Measurements from ENCODE around the gene CREG1.
A peak's percentile ranks its signal among the peaks of the same experiment; 100 is the strongest.
"Not testable (repeated sequence)": the region's sequence is repeated elsewhere in the genome, so short reads cannot be mapped to it uniquely, and the experiment has no call there.

Gene CREG1

GRCh38 chr1:167563579-167564246, 10.2 kb upstream of the CREG1 start:
- no peak for DNase-seq (ENCODE audit: low read depth)

GRCh38 chr1:167562702-167563101, 9.1 kb upstream of the CREG1 start:
- DNase-seq (ENCODE audit: low read depth): no peak

- no peak for DNase-seq (ENCODE audit: low read depth)
Observed at GRCh38 chr1:167561753-167562152, 8.2 kb upstream of the CREG1 start.

GRCh38 chr1:167555971-167556714, 2.6 kb upstream of the CREG1 start:
- DNase-seq (ENCODE audit: low read depth): peak; percentile 54

GRCh38 chr1:167555072-167555471, 1.5 kb upstream of the CREG1 start:
- DNase-seq (ENCODE audit: low read depth): not testable (repeated sequence)

- DNase-seq (ENCODE audit: low read depth): no peak
Observed at GRCh38 chr1:167554028-167554779, 642 bp upstream of the CREG1 start.

- no peak for DNase-seq (ENCODE audit: low read depth)
Observed at GRCh38 chr1:167551362-167551761, 2.2 kb downstream of the CREG1 start.

GRCh38 chr1:167548059-167548932, 5.3 kb downstream of the CREG1 start:
- no peak for DNase-seq (ENCODE audit: low read depth)

GRCh38 chr1:167546935-167547334, 6.6 kb downstream of the CREG1 start:
- no peak for DNase-seq (ENCODE audit: low read depth)

GRCh38 chr1:167545349-167545748, 8.2 kb downstream of the CREG1 start:
- no peak for DNase-seq (ENCODE audit: low read depth)

- DNase-seq (ENCODE audit: low read depth): no peak
Observed at GRCh38 chr1:167544447-167545093, 9.0 kb downstream of the CREG1 start.

GRCh38 chr1:167543199-167543990, 10.2 kb downstream of the CREG1 start:
- no peak for DNase-seq (ENCODE audit: low read depth)

GRCh38 chr1:167542109-167543032, 11.2 kb downstream of the CREG1 start:
- DNase-seq (ENCODE audit: low read depth): no peak

GRCh38 chr1:167541610-167542009, 12.0 kb downstream of the CREG1 start:
- DNase-seq (ENCODE audit: low read depth): no peak

- no peak for DNase-seq (ENCODE audit: low read depth)
Observed at GRCh38 chr1:167541003-167541402, 12.6 kb downstream of the CREG1 start.

- DNase-seq (ENCODE audit: low read depth): no peak
Observed at GRCh38 chr1:167538657-167539056, 14.9 kb downstream of the CREG1 start.

- DNase-seq (ENCODE audit: low read depth): peak; percentile 40
Observed at GRCh38 chr1:167533851-167534300, 19.7 kb downstream of the CREG1 start.

- no peak for DNase-seq (ENCODE audit: low read depth)
Observed at GRCh38 chr1:167532964-167533824, 20.4 kb downstream of the CREG1 start.
